Activated CD4-positive, alpha-beta T cell treated with anti-CD3 and anti-CD28 coated beads for 24 hours (primary cell): ENCODE results near the gene SSBP3.
"Not testable (repeated sequence)": the region's sequence is repeated elsewhere in the genome, so short reads cannot be mapped to it uniquely, and the experiment has no call there.

Experiments used
- DNase-seq, 2 donors: peaks; one replicate each; pipeline ENCODE4 v3.0.0-alpha.2; 2020; ENCODE audit warnings: low read depth in 2 of 2

SSBP3 gene

DNA sequence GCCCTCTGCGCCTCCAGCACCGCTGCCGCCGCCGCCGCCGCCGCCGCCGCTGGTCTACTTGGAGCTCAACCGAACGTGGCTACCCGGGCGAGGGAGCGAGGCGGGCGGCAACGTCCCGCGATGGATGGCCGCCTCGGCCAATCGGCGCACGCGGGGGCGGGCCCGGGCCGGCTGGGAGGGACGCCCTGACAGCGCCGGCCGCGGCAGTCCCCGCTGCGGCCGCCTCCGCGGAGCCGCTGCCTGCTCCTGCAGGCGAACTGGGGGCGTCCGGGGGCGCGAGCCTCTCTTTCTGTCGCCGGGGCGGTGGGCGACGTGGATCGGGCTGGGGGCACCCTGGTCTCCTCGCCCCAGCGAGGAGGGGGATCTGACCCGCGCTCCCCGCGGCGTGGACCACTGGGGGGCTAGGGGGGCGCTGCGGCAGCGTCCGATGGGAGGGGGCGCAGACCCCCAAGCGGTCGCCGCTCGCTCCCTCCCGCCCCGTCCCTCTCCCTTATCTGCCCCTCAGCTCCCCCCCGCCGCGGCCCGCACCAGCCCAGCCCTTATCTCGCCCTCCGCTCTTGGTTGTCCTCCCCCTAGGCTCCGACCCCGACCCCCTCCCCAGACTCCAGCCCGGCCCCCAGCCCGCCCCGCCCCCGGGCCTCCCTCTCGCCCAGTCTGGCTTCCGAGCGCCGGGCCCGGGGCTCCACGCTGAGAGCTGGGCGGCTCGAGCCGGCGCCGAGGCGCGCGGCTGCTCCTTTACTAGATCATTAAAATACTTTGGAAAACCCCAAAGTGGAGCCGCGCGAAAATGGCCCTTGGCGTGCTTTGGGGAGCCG lies at the start of gene SSBP3:
SSBP3 (minus strand) TSS at position 56 of the 815 bp plus-strand sequence.
- peak; percentile 81 to 87 for DNase-seq

DNA sequence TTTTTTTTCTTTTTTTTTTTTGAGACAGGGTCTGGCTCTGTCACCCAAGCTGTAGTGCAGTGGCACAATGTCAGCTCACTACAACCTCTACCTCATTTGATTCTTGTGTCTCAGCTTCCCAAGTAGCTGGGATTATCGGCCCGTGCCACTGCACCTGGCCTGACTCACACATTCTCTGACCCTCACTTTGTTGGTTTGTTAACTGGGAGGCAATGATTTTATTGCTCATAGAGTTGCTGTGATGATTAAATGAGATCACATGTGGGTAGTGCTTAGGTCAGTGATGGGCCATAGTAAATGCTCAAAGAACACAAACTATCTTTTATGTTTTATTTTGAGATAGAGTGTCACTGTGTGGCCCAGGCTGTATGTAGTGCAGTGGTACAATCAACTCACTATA lies 47.3 kb upstream of the SSBP3 start:
- DNase-seq: no peak

DNA sequence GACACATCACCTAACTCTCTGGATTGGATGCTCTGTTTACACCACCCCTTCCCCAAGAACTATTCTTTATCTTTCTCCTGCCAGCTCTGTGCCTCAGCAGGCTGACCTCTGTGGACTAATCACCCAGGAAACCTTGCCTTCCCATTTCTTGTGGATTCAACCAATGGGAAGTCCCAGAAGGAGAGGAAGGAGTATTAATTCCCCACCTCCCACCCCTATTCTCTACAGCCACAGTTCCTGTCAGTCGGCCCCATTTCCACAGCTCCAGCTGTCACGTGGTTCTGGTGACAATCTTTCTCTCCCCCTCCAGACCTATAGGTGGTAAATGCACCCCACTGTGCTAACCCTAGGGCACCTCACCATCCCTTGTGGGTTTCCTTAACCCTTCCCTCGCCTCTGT lies 46.8 kb upstream of the SSBP3 start:
- DNase-seq: no peak

DNA sequence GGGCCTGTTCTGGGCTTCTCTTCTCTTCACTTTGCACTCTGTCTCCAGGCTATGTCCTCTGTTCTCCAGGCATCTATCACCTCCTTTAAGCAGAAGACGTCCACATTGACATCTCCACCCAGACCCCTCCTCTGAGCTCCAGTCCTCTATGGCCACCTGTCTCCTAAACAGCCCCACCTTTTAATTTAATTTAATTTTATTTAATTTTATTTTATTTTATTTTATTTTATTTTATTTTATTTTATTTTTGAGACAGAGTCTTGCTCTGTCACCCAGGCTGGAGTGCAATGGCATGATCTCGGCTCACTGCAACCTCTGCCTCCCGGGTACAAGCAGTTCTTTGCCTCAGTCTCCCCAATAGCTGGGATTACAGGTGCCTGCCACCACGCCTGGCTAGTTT lies 43.2 kb upstream of the SSBP3 start:
- not testable (repeated sequence) for DNase-seq

DNA sequence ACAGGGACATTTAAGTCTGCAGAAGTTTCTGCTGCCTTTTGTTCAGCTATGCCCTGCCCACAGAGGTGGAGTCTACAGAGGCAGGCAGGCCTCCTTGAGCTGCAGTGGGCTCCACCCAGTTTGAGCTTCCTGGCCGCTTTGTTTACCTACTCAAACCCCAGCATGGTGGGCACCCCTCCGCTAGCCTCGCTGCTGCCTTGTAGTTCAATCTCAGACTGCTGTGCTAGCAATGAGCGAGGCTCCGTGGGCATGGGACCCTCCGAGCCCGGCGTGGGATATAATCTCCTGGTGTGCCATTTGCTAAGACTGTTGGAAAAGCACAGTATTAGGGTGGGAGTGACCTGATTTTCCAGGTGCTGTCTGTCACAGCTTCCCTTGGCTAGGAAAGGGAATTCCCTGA lies 42.6 kb upstream of the SSBP3 start:
- DNase-seq: not testable (repeated sequence)

DNA sequence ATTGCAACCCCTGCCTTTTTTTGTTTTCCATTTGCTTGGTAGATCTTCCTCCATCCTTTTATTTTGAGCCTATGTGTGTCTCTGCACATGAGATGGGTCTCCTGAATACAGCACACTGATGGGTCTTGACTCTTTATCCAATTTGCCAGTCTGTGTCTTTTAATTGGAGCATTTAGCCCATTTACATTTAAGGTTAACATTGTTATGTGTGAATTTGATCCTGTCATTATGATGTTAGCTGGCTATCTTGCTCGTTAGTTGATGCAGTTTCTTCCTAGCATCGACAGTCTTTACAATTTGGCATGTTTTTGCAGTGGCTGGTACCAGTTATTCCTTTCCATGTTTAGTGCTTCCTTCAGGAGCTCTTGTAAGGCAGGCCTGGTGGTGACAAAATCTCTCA lies 40.9 kb upstream of the SSBP3 start:
- DNase-seq: not testable (repeated sequence)

DNA sequence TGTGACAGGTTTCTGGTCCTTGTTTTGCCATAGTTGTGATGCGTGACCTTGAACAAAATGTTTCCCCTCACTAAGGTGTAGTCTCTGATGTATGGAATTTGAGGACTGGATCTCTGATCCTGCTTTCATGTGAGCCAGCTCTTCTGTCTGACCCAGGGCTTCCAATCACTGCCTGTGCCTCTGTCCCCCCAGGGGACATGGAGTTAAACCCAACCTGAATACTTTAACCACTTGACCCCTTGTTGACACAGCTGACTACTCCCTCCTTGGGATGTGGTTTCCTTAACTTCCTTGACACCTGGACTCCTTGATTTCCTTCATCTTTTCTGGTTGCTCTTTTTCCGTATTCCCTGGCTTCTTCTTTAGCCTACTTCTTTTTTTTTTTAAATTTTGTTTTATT lies 36.0 kb upstream of the SSBP3 start:
- DNase-seq: no peak

DNA sequence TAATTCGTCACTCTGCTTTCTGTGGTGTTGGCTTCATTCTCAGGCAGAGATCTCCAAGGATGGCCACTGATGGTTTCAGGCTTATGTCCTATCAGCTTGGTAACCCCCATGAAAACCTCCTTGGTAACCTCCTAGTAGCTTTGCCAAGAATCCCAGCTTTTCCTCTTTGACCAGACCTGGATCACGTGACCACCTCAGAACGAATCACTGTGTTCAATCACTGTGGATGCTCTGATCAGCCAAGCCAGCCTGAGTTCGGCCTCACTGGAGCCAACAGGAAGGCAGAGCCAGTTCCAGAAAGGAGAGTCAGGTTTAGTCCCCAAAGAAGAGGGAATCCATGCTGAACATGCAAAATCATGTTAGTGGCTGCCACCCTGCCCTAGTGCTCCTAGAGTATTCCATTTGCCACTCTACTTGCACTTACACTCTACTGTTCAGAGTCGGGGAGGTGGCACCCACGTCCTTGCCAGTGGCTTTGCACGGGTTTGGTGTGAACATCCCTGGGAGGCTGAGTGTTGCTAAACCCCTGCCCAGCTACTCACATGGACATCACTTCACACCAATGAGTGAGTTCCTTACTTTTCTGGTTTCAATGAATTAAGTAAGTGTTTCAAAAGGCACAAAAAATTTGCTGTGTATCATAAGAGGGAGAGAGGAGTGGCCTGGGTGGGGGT lies 33.5 kb upstream of the SSBP3 start:
- DNase-seq: no peak

DNA sequence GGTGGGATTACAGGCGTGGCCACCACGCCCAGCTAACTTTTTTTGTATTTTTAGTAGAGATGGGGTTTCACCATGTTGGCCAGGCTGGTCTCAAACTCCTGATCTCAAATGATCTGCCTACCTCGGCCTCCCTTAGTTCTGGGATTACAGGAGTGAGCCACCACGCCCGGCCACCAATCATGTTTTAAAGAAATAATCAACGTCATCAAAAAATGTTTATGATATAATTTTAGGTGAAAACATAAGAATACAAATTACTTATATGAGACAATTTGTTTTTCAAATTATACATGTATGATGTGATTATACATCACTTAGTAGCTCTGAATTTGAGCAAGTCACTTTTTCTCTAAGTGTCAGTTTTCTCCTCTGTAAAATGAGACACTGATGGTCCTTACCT lies 31.6 kb upstream of the SSBP3 start:
- DNase-seq: no peak

DNA sequence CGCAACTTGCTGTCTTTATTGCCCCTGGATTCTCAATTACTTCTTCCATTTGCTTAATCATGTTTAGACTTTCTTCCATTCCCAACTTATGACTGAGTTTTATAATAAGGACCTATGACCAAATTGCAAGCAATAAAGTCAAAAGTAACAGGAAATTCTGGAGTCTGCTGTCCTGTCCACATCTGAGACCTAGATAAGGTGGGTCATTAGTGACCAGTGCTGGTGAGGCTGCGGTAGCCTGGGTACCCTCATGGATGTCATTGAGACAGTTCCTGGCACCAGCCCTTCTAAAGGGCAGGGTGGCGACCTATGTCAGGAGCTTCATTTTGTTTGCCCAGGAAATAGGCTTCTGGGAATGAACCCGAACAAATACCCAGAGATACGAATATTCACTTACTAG lies 30.6 kb upstream of the SSBP3 start:
- no peak for DNase-seq

DNA sequence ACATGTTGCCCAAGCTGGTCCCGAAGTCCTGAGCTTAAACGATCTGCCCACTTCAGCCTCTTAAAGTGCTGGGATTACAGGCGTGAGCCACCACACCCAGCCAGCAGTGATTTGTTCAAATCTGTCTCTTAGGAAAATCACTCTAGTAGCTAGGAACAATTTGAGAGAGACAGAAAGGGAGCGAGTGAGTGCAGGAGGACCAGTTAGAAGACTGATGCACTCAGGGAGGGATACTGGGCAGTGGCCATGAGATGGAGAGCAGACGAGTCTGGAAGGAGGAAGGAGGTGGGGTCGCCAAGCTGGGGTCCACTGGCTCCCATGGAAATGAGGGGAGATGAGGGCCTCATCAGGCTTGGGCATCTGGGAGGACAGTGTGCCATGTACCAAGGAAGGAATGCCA lies 23.6 kb upstream of the SSBP3 start:
- no peak for DNase-seq

DNA sequence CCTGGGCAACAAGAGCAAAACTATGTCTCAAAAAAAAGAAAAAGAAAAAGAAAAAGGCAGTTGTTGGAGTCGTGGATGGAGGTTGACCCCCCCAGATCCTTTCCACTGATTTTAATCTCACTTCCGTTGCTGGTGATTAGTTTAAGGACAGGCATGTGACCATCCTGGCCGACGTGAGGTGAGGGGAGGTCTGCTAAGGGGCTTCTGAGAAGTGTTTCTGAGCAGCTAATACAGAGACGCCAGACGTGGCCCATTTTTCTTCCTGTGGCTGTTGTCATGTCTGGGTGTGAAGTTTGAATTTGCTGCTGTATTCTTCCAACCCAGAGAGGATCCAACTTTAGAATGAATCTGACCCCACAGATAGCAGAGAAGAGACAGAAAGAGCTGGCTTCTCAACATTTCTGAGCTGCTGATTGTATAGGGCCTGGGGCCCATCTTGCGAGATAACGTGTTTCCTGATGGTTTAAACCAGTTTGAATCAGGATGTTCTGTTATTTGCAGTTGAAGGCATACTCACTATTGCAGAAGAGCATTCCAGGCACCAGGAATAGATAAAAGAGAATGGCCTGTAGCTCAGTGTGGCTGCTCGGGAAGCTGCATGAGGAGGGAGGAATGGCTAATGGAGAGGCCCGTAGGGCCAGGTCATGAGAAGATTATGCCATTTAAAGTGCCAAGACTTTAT lies 22.8 kb upstream of the SSBP3 start:
- no peak for DNase-seq

DNA sequence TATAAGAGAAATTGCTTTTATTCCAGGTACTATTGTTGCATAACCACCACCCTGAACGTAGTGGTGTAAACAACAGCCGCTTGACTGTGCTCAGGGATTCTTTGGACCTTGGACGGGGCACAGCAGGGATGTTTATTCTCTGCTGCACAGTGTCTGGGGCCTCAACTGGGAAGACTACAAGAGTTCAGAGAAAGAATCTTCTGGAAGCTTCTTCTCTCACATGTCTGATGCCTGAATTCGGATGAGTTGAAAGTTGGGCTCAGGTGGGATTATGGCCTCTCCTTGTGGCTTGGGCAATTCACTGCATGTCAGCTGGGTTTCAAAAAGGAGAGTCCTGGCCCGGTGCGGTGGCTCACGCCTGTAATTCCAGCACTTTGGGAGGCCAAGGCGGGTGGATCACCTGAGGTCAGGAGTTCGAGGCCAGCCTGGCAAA lies 19.0 kb upstream of the SSBP3 start:
- no peak for DNase-seq

DNA sequence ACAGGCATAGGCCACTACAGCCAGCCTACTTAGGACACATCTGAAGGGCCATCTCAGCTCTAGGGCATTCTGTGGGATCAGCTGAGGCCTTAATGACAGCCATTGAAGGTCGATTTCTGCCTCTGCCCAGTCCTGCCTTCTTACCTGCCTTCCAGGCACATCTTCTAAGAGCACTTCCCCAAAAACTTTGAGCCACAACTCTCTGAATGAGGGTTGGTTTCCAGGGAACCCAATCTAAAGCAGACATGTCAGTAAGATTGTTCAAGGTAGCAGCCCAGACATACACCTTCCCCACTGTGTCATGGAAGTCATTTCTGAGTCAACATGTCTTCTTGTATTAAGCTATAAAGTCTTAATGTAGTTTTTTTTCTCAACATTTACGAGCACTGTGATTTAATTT lies 18.2 kb upstream of the SSBP3 start:
- DNase-seq: no peak

DNA sequence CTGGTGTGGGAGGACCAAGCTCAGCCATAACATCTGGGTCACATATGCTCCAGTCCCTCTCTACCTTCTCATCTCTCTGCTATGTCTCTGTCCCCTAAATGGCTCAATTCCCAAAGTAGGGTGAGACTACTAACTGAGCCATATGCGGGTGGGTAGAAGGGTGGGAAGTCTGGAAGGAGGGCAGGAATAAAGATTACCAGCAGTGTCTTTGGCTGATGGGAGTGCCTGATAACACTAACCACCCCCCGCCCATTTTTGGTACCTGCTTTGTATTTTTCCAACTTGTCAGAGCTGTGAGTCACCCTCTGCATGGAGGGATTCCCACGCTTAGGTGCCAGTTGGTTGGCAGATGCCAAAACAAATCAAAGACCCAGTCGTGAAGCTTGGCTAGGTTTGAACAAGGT lies 14.9 kb upstream of the SSBP3 start:
- DNase-seq: no peak

DNA sequence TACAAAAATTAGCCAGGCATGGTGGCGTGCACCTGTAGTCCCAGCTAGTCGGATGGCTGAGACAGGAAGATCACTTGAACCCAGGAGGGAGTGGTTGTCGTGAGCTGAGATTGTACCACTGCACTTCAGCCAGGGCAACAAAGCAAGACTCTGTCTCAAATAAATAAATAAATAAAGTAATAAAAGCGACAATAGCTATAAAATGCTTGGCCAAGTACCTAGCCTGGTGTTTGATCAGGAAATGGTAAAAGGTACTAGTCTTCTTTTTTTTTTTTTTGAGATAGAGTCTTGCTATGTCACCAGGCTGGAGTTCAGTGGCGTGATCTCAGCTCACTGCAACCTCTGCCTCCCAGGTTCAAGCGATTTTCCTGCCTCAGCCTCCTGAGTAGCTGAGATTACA lies 12.4 kb upstream of the SSBP3 start:
- not testable (repeated sequence) for DNase-seq

DNA sequence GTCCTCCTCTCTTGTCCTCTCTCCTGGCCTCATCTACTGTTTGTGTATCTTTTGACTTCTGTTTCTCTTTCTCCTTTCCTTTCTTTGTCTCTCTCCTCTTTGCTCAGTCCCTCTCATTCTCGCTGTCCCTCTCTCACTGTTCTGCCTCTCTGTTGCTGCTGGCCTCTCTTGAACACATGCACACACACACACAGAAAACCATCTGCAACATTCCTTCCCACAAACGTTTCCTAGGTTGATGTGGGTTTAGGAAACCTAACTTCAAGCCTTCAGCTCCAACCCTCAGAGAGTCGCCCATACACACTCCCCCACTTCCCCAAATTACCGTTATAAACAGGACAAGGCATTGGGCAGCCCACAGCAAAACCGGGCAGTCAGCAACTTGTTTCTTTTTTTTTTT lies 10.9 kb upstream of the SSBP3 start:
- no peak for DNase-seq

DNA sequence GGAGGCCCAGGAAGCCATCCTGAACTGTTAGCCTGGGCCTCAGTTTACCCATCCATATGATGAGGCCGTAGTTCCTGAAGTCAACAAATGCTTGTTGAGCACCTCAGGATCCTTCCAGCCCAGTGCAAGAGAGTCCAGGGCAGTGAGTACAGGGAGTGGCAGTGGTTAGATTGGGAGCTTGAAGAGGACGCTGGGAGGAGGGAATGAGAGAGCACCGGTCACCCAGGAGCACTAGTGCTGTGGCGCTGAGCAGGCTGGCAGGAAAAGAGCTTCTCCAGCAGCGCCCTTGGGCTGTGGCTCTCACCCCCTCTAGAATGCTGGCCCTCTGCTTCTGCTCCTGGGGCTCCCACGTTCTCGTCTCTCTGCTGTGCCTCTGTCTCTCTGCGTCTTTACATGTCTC lies 10.2 kb upstream of the SSBP3 start:
- no peak for DNase-seq

DNA sequence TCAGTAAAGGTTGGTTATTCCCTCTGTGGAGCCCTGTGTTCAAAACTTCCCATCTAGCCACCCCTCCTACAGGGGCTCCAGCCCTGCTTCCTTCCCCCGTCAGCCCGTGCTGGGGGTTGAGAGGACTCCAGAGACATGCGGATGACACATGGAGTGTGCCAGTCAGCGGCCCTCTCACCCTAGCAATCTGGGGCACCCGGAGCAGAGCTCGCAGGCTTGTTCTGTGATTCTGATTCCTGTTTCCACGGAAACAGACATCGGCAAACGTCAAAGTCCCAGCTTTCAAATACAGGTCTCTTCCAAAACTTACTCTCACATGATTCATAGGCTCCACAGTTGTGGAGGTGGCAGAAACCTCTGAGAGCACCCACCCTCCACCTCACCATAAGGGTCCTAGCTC lies 9.8 kb upstream of the SSBP3 start:
- DNase-seq: no peak

DNA sequence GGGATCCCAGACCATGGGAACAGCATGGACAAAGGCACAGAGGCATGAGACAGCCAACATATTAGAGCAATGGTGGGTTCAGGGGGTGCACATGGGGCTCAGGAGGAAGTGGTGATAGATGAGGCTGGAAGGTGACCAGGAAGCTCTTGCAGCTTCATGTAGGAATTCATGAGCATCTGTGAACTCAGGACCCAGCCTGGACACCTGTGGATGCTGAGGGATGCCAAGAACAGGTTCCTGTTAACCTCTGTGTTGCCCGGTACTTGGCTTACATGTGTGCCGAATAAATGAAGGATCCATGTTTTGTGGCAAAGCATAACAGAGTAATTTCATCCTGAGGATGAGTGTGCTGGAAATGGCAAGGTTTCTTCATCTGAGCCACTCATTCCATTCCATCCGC lies 9.3 kb upstream of the SSBP3 start:
- DNase-seq: no peak

DNA sequence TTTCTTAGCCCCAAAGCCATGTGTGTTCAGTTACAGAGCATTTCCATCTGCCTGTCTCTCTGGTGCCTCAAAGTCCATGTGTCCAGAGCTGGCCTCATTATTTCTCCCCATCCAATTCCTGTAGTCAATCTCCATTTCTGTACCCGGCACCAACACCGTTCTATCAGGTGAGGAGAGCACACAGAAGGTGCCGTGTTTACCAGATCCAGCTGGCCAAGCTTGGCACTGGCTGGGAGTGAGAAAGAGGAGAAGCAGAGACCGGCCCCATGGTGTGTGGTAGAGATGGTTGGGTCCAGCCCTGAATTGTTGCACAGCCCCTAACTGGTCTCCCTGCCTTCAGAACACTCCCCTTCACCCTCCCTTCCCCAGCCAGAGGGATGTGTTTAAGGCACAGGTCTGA lies 7.5 kb upstream of the SSBP3 start:
- no peak for DNase-seq

DNA sequence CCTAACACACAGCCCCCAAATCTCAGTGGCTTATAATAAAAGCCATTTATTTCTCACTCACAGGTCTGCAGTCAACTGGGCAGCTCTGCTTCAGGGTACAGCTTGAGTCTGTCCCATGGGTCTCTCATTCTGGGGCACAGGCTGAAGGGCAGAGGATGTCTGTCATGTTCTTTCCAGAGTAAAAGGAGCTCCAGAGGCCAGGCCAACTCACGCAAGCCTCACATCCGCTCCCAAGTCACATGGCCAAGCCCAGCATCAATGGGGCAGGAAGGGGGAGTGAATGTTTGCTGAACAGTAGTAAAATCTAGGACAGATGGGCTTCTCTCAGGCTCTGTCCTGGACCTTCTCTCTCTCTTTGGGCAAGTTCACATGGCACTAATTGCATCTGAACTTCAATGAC lies 7.1 kb upstream of the SSBP3 start:
- DNase-seq: no peak

DNA sequence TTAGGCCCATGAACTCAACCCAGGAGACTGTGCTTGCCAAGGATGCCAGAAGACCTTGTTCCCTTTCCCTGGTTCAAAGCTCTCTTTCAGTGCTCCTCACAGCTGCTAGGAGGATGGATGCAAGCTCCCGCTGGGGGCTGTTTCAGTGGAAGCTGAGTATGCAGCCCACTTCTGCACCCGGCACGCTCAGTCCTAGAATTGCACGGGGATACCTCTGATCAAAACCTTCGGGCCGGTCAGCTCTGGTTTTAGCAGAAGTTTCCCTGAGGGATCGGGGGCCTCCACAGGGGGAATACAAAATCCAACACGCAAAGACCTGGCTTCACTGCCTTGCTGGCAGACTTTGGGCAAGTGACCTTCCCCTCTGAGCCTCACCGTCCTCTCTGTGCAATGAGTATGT lies 4.2 kb upstream of the SSBP3 start:
- DNase-seq: no peak
